DMS 273 treated with DMSO at 0.1 percent for 48 hours (cell line): ENCODE data around the gene CTIF.
A peak's percentile ranks its signal among the peaks of the same experiment; 100 is the strongest.

Source experiments
- DNase-seq: peaks from one replicate; lab custom pipeline; 2025; lab: John Stamatoyannopoulos, UW

The CTIF gene

GRCh38 chr18:48667276-48668254, 128.7 kb downstream of the CTIF start:
- no peak for DNase-seq

GRCh38 chr18:48668466-48669179, 129.8 kb downstream of the CTIF start:
- no peak for DNase-seq

- DNase-seq = no peak
Measured at GRCh38 chr18:48669180-48669675, 130.4 kb downstream of the CTIF start.

- DNase-seq = no peak
Measured at GRCh38 chr18:48669991-48670750, 131.3 kb downstream of the CTIF start.

- DNase-seq = no peak
Measured at GRCh38 chr18:48670751-48671560, 132.1 kb downstream of the CTIF start.

GRCh38 chr18:48671561-48671945, 132.7 kb downstream of the CTIF start:
- no peak for DNase-seq

GRCh38 chr18:48672671-48673340, 134.0 kb downstream of the CTIF start:
- no peak for DNase-seq

GRCh38 chr18:48673456-48673852, 134.6 kb downstream of the CTIF start:
- no peak for DNase-seq

GRCh38 chr18:48673853-48674721, 135.3 kb downstream of the CTIF start:
- no peak for DNase-seq

GRCh38 chr18:48674758-48675351, 136.0 kb downstream of the CTIF start:
- DNase-seq = no peak

GRCh38 chr18:48675352-48675761, 136.5 kb downstream of the CTIF start:
- peak; percentile 9 for DNase-seq

GRCh38 chr18:48675912-48676311, 137.1 kb downstream of the CTIF start:
- no peak for DNase-seq

GRCh38 chr18:48676346-48676745, 137.5 kb downstream of the CTIF start:
- DNase-seq = no peak

GRCh38 chr18:48676756-48677368, 138.0 kb downstream of the CTIF start:
- no peak for DNase-seq

GRCh38 chr18:48678237-48679115, 139.6 kb downstream of the CTIF start:
- no peak for DNase-seq

- DNase-seq = no peak
Measured at GRCh38 chr18:48679236-48679635, 140.4 kb downstream of the CTIF start.

- DNase-seq = no peak
Measured at GRCh38 chr18:48680339-48681250, 141.8 kb downstream of the CTIF start.
